Smooth muscle cell (in vitro differentiated cells): ENCODE data around the gene ARID5B. TPM values are rescaled to one million over a fixed set of nuclear protein-coding genes. Genes with fewer than 3 reads are reported as not detected.

Experiments used
- DNase-seq: peaks from one replicate; lab custom pipeline; 2025; ENCODE audit not compliant: unreplicated experiment; lab: John Stamatoyannopoulos, UW
- H2AFZ ChIP-seq: fragments of 200-600 bp; sonication (generic); 2 replicates; pipeline ENCODE4 v1.6.0; 2016; ENCODE audit warnings: antibody characterized with exemption, low read depth, mild to moderate bottlenecking
- H3F3A ChIP-seq: fragments of 200-600 bp; sonication (generic); 2 replicates; pipeline ENCODE4 v1.6.0; 2017; ENCODE audit warnings: antibody characterized with exemption, low read depth
- H3K27ac ChIP-seq: fragments of 200-600 bp; sonication (generic); 2 replicates; pipeline ENCODE4 v1.5.1; 2016; ENCODE audit warnings: low read depth, mild to moderate bottlenecking
- H3K27me3 ChIP-seq: fragments of 200-600 bp; sonication (generic); 2 replicates; pipeline ENCODE4 v1.6.1; 2016; ENCODE audit warnings: low read depth, mild to moderate bottlenecking
- H3K36me3 ChIP-seq: fragments of 200-600 bp; sonication (generic); 2 replicates; pipeline ENCODE4 v1.5.1; 2016; ENCODE audit warnings: low read depth
- H3K4me1 ChIP-seq: fragments of 200-600 bp; sonication (generic); 2 replicates; pipeline ENCODE4 v1.5.1; 2016; ENCODE audit warnings: low read depth
- H3K4me2 ChIP-seq: fragments of 200-600 bp; sonication (generic); 2 replicates; pipeline ENCODE4 v1.6.0; 2016; ENCODE audit warnings: mild to moderate bottlenecking
- H3K4me3 ChIP-seq: fragments of 200-600 bp; sonication (generic); 2 replicates; pipeline ENCODE4 v1.5.1; 2016; ENCODE audit warnings: mild to moderate bottlenecking
- H3K79me2 ChIP-seq: fragments of 200-600 bp; sonication (generic); 2 replicates; pipeline ENCODE4 v1.6.0; 2016; ENCODE audit warnings: low read depth, mild to moderate bottlenecking
- H3K9ac ChIP-seq: fragments of 200-600 bp; sonication (generic); 2 replicates; pipeline ENCODE4 v1.6.0; 2016; ENCODE audit warnings: low read depth
- H3K9me3 ChIP-seq: fragments of 200-600 bp; sonication (generic); replicated peaks from 2 replicates; pipeline ENCODE4 v1.5.1; 2016; ENCODE audit warnings: low read depth
- H4K20me1 ChIP-seq: fragments of 200-600 bp; sonication (generic); 2 replicates; pipeline ENCODE4 v1.6.0; 2016; ENCODE audit warnings: low read depth
- CTCF ChIP-seq: fragments of 200-600 bp; sonication (generic); IDR thresholded peaks from 2 replicates; pipeline ENCODE4 v1.5.1; 2017; ENCODE audit warnings: borderline replicate concordance, mild to moderate bottlenecking, antibody characterized with exemption; ENCODE audit not compliant: insufficient read depth, poor library complexity, severe bottlenecking
- WGBS: methylation state at CpG from one replicate; pipeline ENCODE4 v1.1.7; 2016; ENCODE audit warnings: low lambda C conversion rate; 5-methylcytosine and 5-hydroxymethylcytosine counted together
- polyA plus RNA-seq: library from polyadenylated mRNA; unstranded; fragments of >200 nt; fragmentation: Nextera tagmentation; extraction: Ambion mirVana; gene quantifications from 2 replicates; pipeline ENCODE4 v1.2.1, GENCODE V29; 2016
- total RNA-seq: library from RNA; depleted of rRNA; stranded (reverse); fragments of >200 nt; gene quantifications from 2 replicates; pipeline ENCODE4 v1.2.3, GENCODE V29; 2014

Gene ARID5B
- total and polyA plus RNA-seq, 2 experiments from 2014 or later, result 49.0 to 67.6 TPM

GRCh38 chr10:61942604-61943461 lies 41.3 kb downstream of the ARID5B start:
- H3K9ac ChIP-seq, result peak overlapping the region; percentile 53
- H3K9me3 ChIP-seq, result no peaks in the 10 kb centered on the region
- H4K20me1 ChIP-seq, result peaks cover 22% of the 10 kb centered on the region
- H3K36me3 ChIP-seq, result no peaks in the 10 kb centered on the region
- H3K27ac ChIP-seq, result peak overlapping the region; percentile 92
- H3K27me3 ChIP-seq, result no peaks in the 10 kb centered on the region
- no peak for TF ChIP-seq CTCF
- H3K79me2 ChIP-seq, result peaks cover 48% of the 10 kb centered on the region
- peak overlapping the region; percentile 70 for H3K4me2 ChIP-seq
- peaks cover 41% of the 10 kb centered on the region for H3F3A ChIP-seq
- H3K4me1 ChIP-seq, result peaks cover 37% of the 10 kb centered on the region
- 74% methylated on average over 5 of the region's 5 CpGs for WGBS
- DNase-seq, result no peak
- no peak overlapping the region for H2AFZ ChIP-seq
- H3K4me3 ChIP-seq, result peak overlapping the region; percentile 8

GRCh38 chr10:61943674-61944378 lies 42.3 kb downstream of the ARID5B start:
- H3K4me3 ChIP-seq, result peak overlapping the region; percentile 8
- peaks cover 22% of the 10 kb centered on the region for H4K20me1 ChIP-seq
- 44% methylated on average over 1 of the region's 1 CpG for WGBS
- H3K4me1 ChIP-seq, result peaks cover 28% of the 10 kb centered on the region
- H3F3A ChIP-seq, result peaks cover 32% of the 10 kb centered on the region
- no peak for DNase-seq
- H3K36me3 ChIP-seq, result peaks cover 5% of the 10 kb centered on the region
- peaks cover 51% of the 10 kb centered on the region for H3K79me2 ChIP-seq
- peak overlapping the region; percentile 70 for H3K4me2 ChIP-seq
- H3K9me3 ChIP-seq, result no peaks in the 10 kb centered on the region
- H3K27me3 ChIP-seq, result no peaks in the 10 kb centered on the region
- H3K9ac ChIP-seq, result peak overlapping the region; percentile 53
- peak overlapping the region; percentile 41 for H2AFZ ChIP-seq
- peak overlapping the region; percentile 92 for H3K27ac ChIP-seq
- TF ChIP-seq CTCF, result no peak

GRCh38 chr10:61944410-61945147 lies 43.1 kb downstream of the ARID5B start:
- no peak for DNase-seq
- H3K4me2 ChIP-seq, result peak overlapping the region; percentile 70
- H3K4me3 ChIP-seq, result peak overlapping the region; percentile 8
- peaks cover 25% of the 10 kb centered on the region for H3F3A ChIP-seq
- peaks cover 22% of the 10 kb centered on the region for H4K20me1 ChIP-seq
- no peak overlapping the region for H2AFZ ChIP-seq
- peak overlapping the region; percentile 92 for H3K27ac ChIP-seq
- H3K9me3 ChIP-seq, result no peaks in the 10 kb centered on the region
- H3K27me3 ChIP-seq, result no peaks in the 10 kb centered on the region
- H3K4me1 ChIP-seq, result peaks cover 22% of the 10 kb centered on the region
- no peak for TF ChIP-seq CTCF
- WGBS, result 68% methylated on average over 1 of the region's 1 CpG
- H3K79me2 ChIP-seq, result peaks cover 53% of the 10 kb centered on the region
- peaks cover 10% of the 10 kb centered on the region for H3K36me3 ChIP-seq
- H3K9ac ChIP-seq, result no peak overlapping the region
